HepG2 (cell line): ENCODE measurements around the gene DCUN1D3. TPM values are rescaled to one million over a fixed set of nuclear protein-coding genes. Genes with fewer than 3 reads are reported as not detected.
A peak's percentile ranks its signal among the peaks of the same experiment; 100 is the strongest.

ENCODE experiments used
- FOXA1 ChIP-seq, 2 experiments: fragments of 450-650 bp in 1 of 2; sonication (generic) in 1 of 2; formaldehyde crosslinking in 1 of 2; IDR thresholded peaks; 2 replicates each; pipeline versions ENCODE4 v1.4.0 to v1.6.1; 2016 to 2020; ENCODE audit warnings: missing genetic modification reagents in 1 of 2
- KDM3A ChIP-seq: IDR thresholded peaks from 2 replicates; pipeline ENCODE4 v1.6.1; 2018; ENCODE audit warnings: low read depth, missing compliant biosample characterization
- KLF11 ChIP-seq: IDR thresholded peaks from 2 replicates; pipeline ENCODE4 v1.6.1; 2016; ENCODE audit warnings: missing compliant biosample characterization
- MTF2 ChIP-seq: sonication (generic); formaldehyde crosslinking; IDR thresholded peaks from 2 replicates; pipeline ENCODE4 v1.5.0; 2020; ENCODE audit warnings: missing genetic modification reagents, borderline replicate concordance
- NR2F1 ChIP-seq, 2 experiments: fragments of 450-650 bp in 1 of 2; formaldehyde crosslinking in 1 of 2; IDR thresholded peaks; 2 replicates each; pipeline versions ENCODE4 v1.5.0 to v1.6.1; 2016 to 2020; ENCODE audit warnings: mild to moderate bottlenecking in 1 of 2, missing compliant biosample characterization in 1 of 2, missing genetic modification reagents in 1 of 2, moderate library complexity in 1 of 2
- PAWR ChIP-seq: sonication (generic); formaldehyde crosslinking; IDR thresholded peaks from 2 replicates; pipeline ENCODE4 v1.4.0; 2020; ENCODE audit warnings: missing genetic modification reagents, mild to moderate bottlenecking, borderline replicate concordance
- POLR2AphosphoS2 ChIP-seq: IDR thresholded peaks from 2 replicates; pipeline ENCODE4 v1.6.1; 2011; ENCODE audit warnings: low read depth, low read length, improper control_type of control experiment
- TFDP2 ChIP-seq: sonication (generic); formaldehyde crosslinking; IDR thresholded peaks from 2 replicates; pipeline ENCODE4 v1.4.0; 2020; ENCODE audit warnings: missing genetic modification reagents
- XBP1 ChIP-seq: sonication (generic); formaldehyde crosslinking; IDR thresholded peaks from 2 replicates; pipeline ENCODE4 v1.5.0; 2020; ENCODE audit warnings: missing genetic modification reagents
- ZHX1 ChIP-seq: sonication (generic); formaldehyde crosslinking; IDR thresholded peaks from 2 replicates; pipeline ENCODE4 v1.8.1; 2022; ENCODE audit warnings: low read depth, mild to moderate bottlenecking, missing genetic modification reagents
- ZNF484 ChIP-seq: sonication (generic); formaldehyde crosslinking; IDR thresholded peaks from 2 replicates; pipeline ENCODE4 v1.5.1; 2020; ENCODE audit warnings: mild to moderate bottlenecking, low read depth, missing genetic modification reagents, borderline replicate concordance
- ZNF570 ChIP-seq: sonication (generic); formaldehyde crosslinking; IDR thresholded peaks from 2 replicates; pipeline ENCODE4 v1.4.0; 2020; ENCODE audit warnings: mild to moderate bottlenecking, missing genetic modification reagents, borderline replicate concordance
- ZNF766 ChIP-seq: sonication (generic); formaldehyde crosslinking; IDR thresholded peaks from 2 replicates; pipeline ENCODE4 v1.5.0; 2020; ENCODE audit warnings: missing genetic modification reagents, borderline replicate concordance
- polyA plus RNA-seq, 8 experiments: library from polyadenylated mRNA; depleted of rRNA in 3 of 8; stranded (reverse) in 7 of 8; unstranded in 1 of 8; fragments of >200 nt; fragmentation: Illumina TruSeq in 4 of 8; extraction: Trizol in 4 of 8; gene quantifications; 2 replicates each; pipeline versions ENCODE4 v1.2.1 to v1.2.3, GENCODE V29; 2011 to 2016; ENCODE audit warnings: low read depth in 4 of 8, missing spikeins in 1 of 8, mixed read lengths in 1 of 8; ENCODE audit not compliant: insufficient read depth in 1 of 8
- total RNA-seq, 5 experiments: library from RNA; depleted of rRNA; stranded (reverse); fragments of >200 nt; fragmentation: Illumina TruSeq; extraction: Trizol; gene quantifications; 2 replicates each; pipeline ENCODE4 v1.2.3, GENCODE V29; 2016; ENCODE audit warnings: low read depth in 1 of 5
- TF ChIP-seq, protein P1 (sequence below): sonication (generic); formaldehyde crosslinking; IDR thresholded peaks from 2 replicates; pipeline ENCODE4 v1.4.0; 2020; ENCODE audit warnings: missing genetic modification reagents, mild to moderate bottlenecking, borderline replicate concordance
- TF ChIP-seq, protein P2 (sequence below): sonication (generic); formaldehyde crosslinking; IDR thresholded peaks from 2 replicates; pipeline ENCODE4 v1.8.0; 2022; ENCODE audit warnings: missing genetic modification reagents, mild to moderate bottlenecking, borderline replicate concordance
- TF ChIP-seq, protein P3 (sequence below): sonication (generic); formaldehyde crosslinking; IDR thresholded peaks from 2 replicates; pipeline ENCODE4 v1.5.0; 2020; ENCODE audit warnings: mild to moderate bottlenecking, missing genetic modification reagents, borderline replicate concordance

The DCUN1D3 gene
- total and polyA plus RNA-seq, 2 of the 13 experiments (the other 11 are each of a cell fraction or from before 2014, with no cell fraction given), result 5.0 to 19.3 TPM

DNA sequence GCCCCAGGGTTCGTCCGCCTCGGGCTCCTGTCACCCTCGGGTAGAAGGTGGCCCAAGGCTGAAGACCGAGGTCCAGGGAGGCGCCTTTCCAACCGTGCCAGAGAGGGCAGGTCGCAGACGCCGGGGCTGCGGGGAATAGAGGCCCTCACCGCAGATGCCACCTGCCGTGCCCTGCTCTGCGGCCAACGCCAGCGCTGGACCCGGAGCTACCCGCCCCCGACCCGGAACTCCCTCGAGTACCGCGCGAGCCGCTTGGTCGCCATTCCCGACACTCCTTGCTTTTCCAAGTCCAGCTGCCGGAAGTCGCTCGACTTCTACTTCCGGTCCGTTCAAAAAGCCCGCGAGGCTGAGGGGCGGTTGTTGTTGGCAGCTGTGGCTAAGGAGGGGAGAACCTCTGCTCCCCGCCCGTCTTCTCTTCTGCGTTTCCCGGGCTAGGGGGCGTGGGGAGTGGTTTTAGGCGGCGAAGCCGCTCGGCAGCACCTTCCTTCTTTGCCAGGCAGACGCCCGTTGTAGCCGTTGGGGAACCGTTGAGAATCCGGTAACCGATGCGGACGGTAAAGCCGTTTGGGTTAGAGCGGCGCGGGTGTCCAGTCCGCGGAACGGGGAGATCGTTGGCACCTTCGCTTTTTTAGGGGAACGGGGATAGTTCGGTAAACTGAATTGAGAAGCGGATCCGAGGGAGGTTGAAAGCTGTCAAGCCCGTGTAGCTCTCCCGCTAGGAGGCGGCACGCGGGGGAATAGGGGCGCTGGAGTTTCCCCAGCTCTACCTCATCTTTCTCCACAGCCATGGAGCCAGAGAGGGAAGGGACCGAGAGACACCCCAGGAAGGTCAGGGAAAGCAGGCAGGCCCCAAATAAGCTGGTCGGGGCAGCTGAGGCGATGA is 93.7 kb downstream of the DCUN1D3 start, which contains the start of the genes ERI2 and REXO5 (continued):
- TF ChIP-seq ZHX1 (CRISPR knock-in tag) (peak; percentile 92), TFDP2 (CRISPR knock-in tag) (peak; percentile 100), ZNF570 (peak; percentile 98; the same call in 1 of the 2 replicates), ZNF484 (peak; percentile 15; the same call in 1 of the 2 replicates), NR2F1 (CRISPR knock-in tag; IDR thresholded peaks at IDR 0.05) (peak in 1 of 2 experiments; percentile 21; a peak in 1 of 4 replicates), KDM3A (CRISPR knock-in tag) (peak; percentile 91), PAWR (peak; percentile 51), ZNF766 (CRISPR knock-in tag) (peak; percentile 84; the same call in 1 of the 2 replicates), FOXA1 (IDR thresholded peaks at IDR 0.05) (no peak), FOXA1 (CRISPR knock-in tag; IDR thresholded peaks at IDR 0.05) (0 out of 2 replicates have a peak, but pooled peaks have one; percentile 27), KLF11 (peak; percentile 49; the same call in 1 of the 2 replicates), MTF2 (peak; percentile 71), XBP1 (peak; percentile 55; the same call in 1 of the 2 replicates), POLR2AphosphoS2 (no peak)
- TF ChIP-seq, protein P1, sequence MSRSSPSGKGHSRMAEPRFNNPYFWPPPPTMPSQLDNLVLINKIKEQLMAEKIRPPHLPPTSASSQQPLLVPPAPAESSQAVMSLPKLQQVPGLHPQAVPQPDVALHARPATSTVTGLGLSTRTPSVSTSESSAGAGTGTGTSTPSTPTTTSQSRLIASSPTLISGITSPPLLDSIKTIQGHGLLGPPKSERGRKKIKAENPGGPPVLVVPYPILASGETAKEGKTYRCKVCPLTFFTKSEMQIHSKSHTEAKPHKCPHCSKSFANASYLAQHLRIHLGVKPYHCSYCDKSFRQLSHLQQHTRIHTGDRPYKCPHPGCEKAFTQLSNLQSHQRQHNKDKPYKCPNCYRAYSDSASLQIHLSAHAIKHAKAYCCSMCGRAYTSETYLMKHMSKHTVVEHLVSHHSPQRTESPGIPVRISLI (CRISPR knock-in tag), result peak; percentile 54; the same call in 1 of the 2 replicates
- TF ChIP-seq, protein P2, sequence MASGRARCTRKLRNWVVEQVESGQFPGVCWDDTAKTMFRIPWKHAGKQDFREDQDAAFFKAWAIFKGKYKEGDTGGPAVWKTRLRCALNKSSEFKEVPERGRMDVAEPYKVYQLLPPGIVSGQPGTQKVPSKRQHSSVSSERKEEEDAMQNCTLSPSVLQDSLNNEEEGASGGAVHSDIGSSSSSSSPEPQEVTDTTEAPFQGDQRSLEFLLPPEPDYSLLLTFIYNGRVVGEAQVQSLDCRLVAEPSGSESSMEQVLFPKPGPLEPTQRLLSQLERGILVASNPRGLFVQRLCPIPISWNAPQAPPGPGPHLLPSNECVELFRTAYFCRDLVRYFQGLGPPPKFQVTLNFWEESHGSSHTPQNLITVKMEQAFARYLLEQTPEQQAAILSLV, result peak; percentile 81
- TF ChIP-seq, protein P3, sequence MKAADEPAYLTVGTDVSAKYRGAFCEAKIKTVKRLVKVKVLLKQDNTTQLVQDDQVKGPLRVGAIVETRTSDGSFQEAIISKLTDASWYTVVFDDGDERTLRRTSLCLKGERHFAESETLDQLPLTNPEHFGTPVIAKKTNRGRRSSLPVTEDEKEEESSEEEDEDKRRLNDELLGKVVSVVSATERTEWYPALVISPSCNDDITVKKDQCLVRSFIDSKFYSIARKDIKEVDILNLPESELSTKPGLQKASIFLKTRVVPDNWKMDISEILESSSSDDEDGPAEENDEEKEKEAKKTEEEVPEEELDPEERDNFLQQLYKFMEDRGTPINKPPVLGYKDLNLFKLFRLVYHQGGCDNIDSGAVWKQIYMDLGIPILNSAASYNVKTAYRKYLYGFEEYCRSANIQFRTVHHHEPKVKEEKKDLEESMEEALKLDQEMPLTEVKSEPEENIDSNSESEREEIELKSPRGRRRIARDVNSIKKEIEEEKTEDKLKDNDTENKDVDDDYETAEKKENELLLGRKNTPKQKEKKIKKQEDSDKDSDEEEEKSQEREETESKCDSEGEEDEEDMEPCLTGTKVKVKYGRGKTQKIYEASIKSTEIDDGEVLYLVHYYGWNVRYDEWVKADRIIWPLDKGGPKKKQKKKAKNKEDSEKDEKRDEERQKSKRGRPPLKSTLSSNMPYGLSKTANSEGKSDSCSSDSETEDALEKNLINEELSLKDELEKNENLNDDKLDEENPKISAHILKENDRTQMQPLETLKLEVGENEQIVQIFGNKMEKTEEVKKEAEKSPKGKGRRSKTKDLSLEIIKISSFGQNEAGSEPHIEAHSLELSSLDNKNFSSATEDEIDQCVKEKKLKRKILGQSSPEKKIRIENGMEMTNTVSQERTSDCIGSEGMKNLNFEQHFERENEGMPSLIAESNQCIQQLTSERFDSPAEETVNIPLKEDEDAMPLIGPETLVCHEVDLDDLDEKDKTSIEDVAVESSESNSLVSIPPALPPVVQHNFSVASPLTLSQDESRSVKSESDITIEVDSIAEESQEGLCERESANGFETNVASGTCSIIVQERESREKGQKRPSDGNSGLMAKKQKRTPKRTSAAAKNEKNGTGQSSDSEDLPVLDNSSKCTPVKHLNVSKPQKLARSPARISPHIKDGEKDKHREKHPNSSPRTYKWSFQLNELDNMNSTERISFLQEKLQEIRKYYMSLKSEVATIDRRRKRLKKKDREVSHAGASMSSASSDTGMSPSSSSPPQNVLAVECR (CRISPR knock-in tag), result peak; percentile 100
